Psoas muscle (tissue), 8 donors: ENCODE data around the gene MIAT. TPM values are rescaled to one million over a fixed set of nuclear protein-coding genes. Genes with fewer than 3 reads are reported as not detected.

Source experiments
- ATAC-seq, 4 donors: fragments of 200-7000 bp; cut with Tn5 transposase; one replicate each; pipeline ENCODE4 v1.9.1; 2020; ENCODE audit warnings: moderate library complexity in 3 of 4, mild to moderate bottlenecking in 2 of 4
- DNase-seq, 2 donors: peaks; one replicate each; pipeline ENCODE4 v3.0.0-alpha.2; 2020
- H3K27ac ChIP-seq: fragments of 200-600 bp; one replicate; pipeline ENCODE4 v1.8.0; 2022
- H3K27me3 ChIP-seq, 3 donors: fragments of 200-600 bp in 1 of 3; one replicate each; pipeline versions ENCODE4 v1.6.1 to v1.8.0; 2013 to 2022; ENCODE audit warnings: low read length in 2 of 3, mild to moderate bottlenecking in 2 of 3, moderate library complexity in 1 of 3; ENCODE audit not compliant: insufficient read depth in 3 of 3
- H3K36me3 ChIP-seq, 2 donors: fragments of 200-600 bp in 1 of 2; one replicate each; pipeline versions ENCODE4 v1.6.1 to v1.8.0; 2013 to 2022; ENCODE audit warnings: low read depth in 1 of 2, mild to moderate bottlenecking in 1 of 2, moderate library complexity in 1 of 2; ENCODE audit not compliant: insufficient read depth in 1 of 2
- H3K4me1 ChIP-seq: fragments of 200-600 bp; one replicate; pipeline ENCODE4 v1.8.0; 2022
- H3K4me3 ChIP-seq: fragments of 200-600 bp; one replicate; pipeline ENCODE4 v1.8.0; 2022; ENCODE audit warnings: mild to moderate bottlenecking
- H3K9me3 ChIP-seq: fragments of 200-600 bp; one replicate; pipeline ENCODE4 v1.8.0; 2022
- CTCF ChIP-seq: fragments of 200-600 bp; IDR thresholded peaks from one replicate; pipeline ENCODE4 v1.8.0; 2022; ENCODE audit warnings: antibody characterized with exemption
- WGBS, 3 donors: extraction: QIAGEN DNeasy Blood & Tissue Kit; methylation state at CpG; one replicate each; pipeline versions ENCODE4 v1.1.6 to v1.1.7; 2013; 5-methylcytosine and 5-hydroxymethylcytosine counted together
- intact Hi-C, 2 donors: fragments of 100-400 bp; cut with DNase I; formaldehyde crosslinking; loops; one replicate each; pipeline versions ENCODE4 v1.11.0 to v1.14.2; 2022
- long read RNA-seq, 2 donors: library from polyadenylated mRNA; unstranded; transcript quantifications; one replicate each; pipeline ENCODE4 v2.0.0, GENCODE V29; 2021
- polyA plus RNA-seq, 3 donors: library from polyadenylated mRNA; stranded (reverse); fragments of 200-250 nt; gene quantifications; one replicate each; pipeline ENCODE4 v1.2.3, GENCODE V29; 2013
- total RNA-seq, 4 donors: library from RNA; stranded (reverse); fragmentation: NEBNext Ultra II Directional in 2 of 4; extraction: Animal tissue kit (Norgen Biotek cat#: 25700) in 2 of 4; gene quantifications; one replicate each; pipeline versions ENCODE4 v1.2.1 to v1.2.4, GENCODE V29; 2021 to 2023
- donor health status: healthy with polysubstance abuse.
- donor health status: DM: no; HTN: no; CAD: no; lungs with moderate emphysema.
- donor health status: Bipolar disorder and iron deficiency.
- donor health status: healthy.
- donor health status: DM: yes; HTN: yes; CAD: no.
- donor health status: DM: no; HTN: no; CAD: no.
- donor health status: DM: no; HTN: no; CAD: no.
- donor health status: DM: yes; HTN: yes; CAD: no.

The MIAT gene
- total RNA-seq (under 1 TPM; 0.30 to 0.59 (median 0.36) TPM), polyA plus RNA-seq (under 1 TPM; 0.04 to 0.13 (median 0.09) TPM)
- long read RNA-seq, donor 1, result 0 reads
- long read RNA-seq, donor 2, result 0 reads

- TF ChIP-seq CTCF, result no peak
- WGBS, 3 donors, result 2% methylated on average over 55 to 62 of the region's 62 CpGs
- ATAC-seq (peak in 1 of 4 donors; percentile 18), DNase-seq (peak in 1 of 2 donors; percentile 60)
- Histone ChIP-seq H3K36me3 (no peaks in the 10 kb centered on the region), H3K27me3 (peaks cover 0 to 60% (median 11%) of the 10 kb centered on the region in 3 donors), H3K4me3 (peak within 1 kb of the TSS; percentile 53), H3K27ac (no peak within 1 kb of the TSS), H3K9me3 (no peaks in the 10 kb centered on the region), H3K4me1 (peaks cover 23% of the 10 kb centered on the region)
- intact Hi-C loops, result no loop called here
Measured at GRCh38 chr22:26656891-26657851, at the start of gene MIAT. Gene MIAT, plus strand, starts transcription at chr22:26657588.

- no peak for DNase-seq
- WGBS, 3 donors, result 25 to 52% (median 36%) methylated on average over 2 of the region's 2 CpGs
- no peaks in the 10 kb centered on the region for H3K4me1 ChIP-seq
- no peaks in the 10 kb centered on the region for H3K9me3 ChIP-seq
- ATAC-seq, result no peak
- TF ChIP-seq CTCF, result no peak
- intact Hi-C loops, result no loop called here
- no peaks in the 10 kb centered on the region for H3K27me3 ChIP-seq
- no peak overlapping the region for H3K4me3 ChIP-seq
- H3K27ac ChIP-seq, result no peak overlapping the region
- H3K36me3 ChIP-seq, result no peaks in the 10 kb centered on the region
Measured at GRCh38 chr22:26608129-26608528, 49.3 kb upstream of the MIAT start.

GRCh38 chr22:26609287-26609686 lies 48.1 kb upstream of the MIAT start:
- ATAC-seq (no peak), DNase-seq (no peak)
- TF ChIP-seq CTCF, result no peak
- H3K4me1 ChIP-seq, result no peaks in the 10 kb centered on the region
- H3K4me3 ChIP-seq, result no peak overlapping the region
- no peaks in the 10 kb centered on the region for H3K36me3 ChIP-seq
- H3K9me3 ChIP-seq, result no peaks in the 10 kb centered on the region
- H3K27me3 ChIP-seq, result peaks cover 0 to 1% (median 0%) of the 10 kb centered on the region in 3 donors
- no peak overlapping the region for H3K27ac ChIP-seq
- WGBS, 3 donors, result 93 to 96% (median 94%) methylated on average over 2 of the region's 2 CpGs
- intact Hi-C loops, result no loop called here

- Histone ChIP-seq H3K27ac (no peak overlapping the region), H3K36me3 (no peaks in the 10 kb centered on the region), H3K9me3 (no peaks in the 10 kb centered on the region), H3K27me3 (peaks cover 0 to 6% (median 0%) of the 10 kb centered on the region in 3 donors), H3K4me3 (no peak overlapping the region), H3K4me1 (no peaks in the 10 kb centered on the region)
- intact Hi-C loops, result no loop called here
- DNase-seq (peak in 1 of 2 donors; percentile 36), ATAC-seq (no peak)
- 53 to 59% (median 57%) methylated on average over 12 of the region's 12 CpGs for WGBS, 3 donors
- no peak for TF ChIP-seq CTCF
Measured at GRCh38 chr22:26610072-26610958, 47.1 kb upstream of the MIAT start.
